ENCODE results near the gene SLC9A3.

The SLC9A3 gene

DNA sequence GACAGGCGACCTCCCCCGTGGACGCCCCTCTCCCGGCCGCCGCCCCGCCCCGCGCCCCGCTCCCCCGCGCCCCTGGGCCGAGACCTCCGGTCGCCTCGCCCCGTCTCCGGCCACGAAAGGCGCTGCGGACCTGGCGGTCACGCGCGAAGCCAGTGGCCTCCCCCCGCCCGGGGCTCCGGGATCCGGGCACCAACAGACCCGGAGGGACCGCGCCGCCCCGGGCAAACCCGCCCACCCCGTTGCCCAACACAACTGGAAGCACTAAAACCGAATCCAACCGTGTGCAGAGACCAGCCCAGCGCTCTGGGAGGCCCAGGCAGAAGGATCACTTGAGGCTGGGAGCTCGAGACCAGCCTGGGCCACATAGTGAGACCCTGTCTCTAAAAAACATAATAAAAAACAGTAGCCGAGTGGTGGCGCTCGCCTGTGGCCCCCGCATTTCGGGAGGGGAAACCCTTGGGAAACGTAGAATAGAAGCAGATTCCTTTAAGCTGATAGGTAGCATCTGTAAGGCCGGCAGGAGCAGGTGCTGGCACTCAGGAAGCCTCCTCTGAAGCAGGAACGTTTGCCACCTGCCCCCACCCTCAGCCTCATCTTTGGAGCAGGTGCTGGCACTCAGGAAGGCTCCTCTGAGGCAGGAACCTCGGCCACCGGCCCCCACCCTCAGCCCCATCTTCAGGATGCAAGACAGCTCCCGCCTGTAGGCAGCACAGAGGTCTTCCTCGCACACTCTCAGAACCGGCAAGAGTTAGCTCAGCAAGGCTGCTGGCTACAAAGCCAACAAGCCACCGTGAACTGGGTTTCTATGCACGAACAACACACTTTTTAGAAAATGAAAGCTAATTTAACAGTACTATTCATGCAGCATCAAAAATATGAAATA, 4.6 kb upstream of the SLC9A3 start:
- FAIRE-seq (no peak), DNase-seq (ENCODE audit: insufficient read length, low spot score) (no peak)
- TF ChIP-seq, protein P1, sequence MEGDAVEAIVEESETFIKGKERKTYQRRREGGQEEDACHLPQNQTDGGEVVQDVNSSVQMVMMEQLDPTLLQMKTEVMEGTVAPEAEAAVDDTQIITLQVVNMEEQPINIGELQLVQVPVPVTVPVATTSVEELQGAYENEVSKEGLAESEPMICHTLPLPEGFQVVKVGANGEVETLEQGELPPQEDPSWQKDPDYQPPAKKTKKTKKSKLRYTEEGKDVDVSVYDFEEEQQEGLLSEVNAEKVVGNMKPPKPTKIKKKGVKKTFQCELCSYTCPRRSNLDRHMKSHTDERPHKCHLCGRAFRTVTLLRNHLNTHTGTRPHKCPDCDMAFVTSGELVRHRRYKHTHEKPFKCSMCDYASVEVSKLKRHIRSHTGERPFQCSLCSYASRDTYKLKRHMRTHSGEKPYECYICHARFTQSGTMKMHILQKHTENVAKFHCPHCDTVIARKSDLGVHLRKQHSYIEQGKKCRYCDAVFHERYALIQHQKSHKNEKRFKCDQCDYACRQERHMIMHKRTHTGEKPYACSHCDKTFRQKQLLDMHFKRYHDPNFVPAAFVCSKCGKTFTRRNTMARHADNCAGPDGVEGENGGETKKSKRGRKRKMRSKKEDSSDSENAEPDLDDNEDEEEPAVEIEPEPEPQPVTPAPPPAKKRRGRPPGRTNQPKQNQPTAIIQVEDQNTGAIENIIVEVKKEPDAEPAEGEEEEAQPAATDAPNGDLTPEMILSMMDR (IDR thresholded peaks at IDR 0.05; ENCODE audit: insufficient read depth, missing control alignments), result no peak

DNA sequence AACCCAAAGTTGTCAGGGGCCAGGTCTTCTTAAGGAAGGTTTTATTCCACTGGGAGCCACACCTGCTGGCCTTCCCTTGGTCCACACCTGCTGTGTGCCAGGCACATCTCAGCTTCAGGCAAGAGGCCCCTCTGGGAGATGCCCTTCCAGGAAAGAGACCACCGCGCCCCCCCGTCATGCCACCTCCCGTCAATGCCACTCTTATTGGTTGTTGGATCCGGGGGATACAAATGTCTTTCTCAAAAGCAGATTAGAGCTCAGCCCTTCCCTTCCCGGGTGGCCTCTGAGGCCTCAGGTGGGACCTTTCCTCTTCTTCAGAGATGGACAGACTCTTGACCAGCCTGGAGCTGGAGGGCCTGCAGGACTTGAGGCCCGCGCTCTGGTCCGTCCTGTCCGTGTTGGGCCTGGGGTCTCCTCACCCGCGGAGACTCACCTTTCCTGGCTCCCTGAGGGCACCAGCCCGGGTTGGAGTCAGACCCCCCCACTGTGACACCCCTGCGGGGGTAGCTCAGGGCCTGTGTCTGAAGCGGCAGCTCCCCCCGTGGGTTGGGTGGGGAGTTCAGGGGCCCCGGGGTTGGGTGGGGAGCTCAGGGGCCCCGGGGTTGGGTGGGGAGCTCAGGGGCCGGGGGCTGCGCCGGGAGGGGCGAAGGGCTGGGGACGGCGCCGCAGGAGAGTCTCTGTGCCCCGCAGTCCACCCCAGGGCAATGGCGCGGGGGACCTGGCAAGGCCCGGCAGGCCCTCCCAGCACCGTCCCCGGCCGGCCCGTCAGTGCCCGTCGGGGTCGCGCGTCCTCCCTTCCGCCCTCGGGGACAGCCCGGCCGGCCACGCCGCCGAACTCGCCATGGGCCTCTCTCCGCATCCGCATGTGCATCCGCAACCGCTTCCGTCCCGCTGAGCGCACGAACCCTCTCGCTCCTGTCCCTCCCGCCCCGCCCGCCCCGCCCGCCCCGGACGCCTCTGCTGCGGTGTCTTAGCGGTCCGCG, 3.7 kb upstream of the SLC9A3 start:
- TF ChIP-seq, protein P1 (IDR thresholded peaks at IDR 0.05; ENCODE audit: insufficient read depth, missing control alignments), result no peak
- no peak for DNase-seq (ENCODE audit: insufficient read length, low spot score)
- no peak for FAIRE-seq

DNA sequence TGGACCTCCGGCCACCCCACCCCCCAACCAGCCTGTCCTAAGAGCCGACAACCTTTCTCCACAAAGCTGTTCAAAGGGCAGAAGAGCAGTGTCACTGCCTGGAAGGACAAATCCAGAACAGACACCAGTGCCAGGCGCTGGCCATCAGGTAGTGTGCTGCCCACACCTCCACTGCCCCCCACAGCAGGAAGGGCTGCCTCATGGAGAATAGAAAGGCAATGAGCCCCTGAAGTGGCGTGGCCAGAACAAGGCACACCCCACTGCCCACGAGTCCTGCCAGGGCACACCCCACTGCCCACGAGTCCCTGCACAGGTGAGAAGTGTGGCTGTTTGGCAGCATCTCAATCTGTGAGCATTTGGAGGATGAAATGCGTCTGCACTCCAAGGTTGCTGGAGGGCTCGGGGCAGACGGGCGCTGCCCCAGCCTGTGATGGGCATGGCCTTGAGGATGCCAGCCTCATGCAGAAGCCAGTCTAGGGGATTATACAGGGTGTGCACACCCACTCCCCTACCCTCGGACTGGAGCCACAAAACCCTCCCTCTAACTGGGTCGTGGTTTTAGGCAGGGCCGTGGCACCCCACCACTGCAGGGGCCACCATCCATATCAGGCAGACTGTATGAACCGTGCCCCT, 2.3 kb upstream of the SLC9A3 start:
- FAIRE-seq (no peak), DNase-seq (ENCODE audit: insufficient read length, low spot score) (no peak)
- TF ChIP-seq, protein P1 (IDR thresholded peaks at IDR 0.05; ENCODE audit: insufficient read depth, missing control alignments), result no peak

DNA sequence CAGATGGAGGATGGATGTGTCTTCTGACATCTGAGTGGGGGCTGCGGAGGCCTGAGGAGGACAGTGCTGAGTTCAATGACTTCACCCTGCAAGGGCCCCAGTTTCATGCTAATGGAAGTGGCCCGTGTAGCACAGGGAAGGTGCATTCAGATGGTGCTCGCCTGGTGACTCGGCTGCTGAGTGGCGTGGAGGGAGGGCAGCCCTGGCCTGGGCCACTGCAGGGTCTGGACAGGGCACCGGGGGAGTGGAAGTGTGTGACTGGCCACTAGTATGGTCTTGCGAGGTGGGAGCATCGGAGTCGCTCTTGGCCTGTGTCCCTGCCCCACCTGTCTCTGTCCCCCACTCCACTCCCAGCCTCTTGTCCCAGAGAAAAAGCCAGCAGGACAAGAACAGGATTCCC, 1.7 kb upstream of the SLC9A3 start:
- TF ChIP-seq, protein P1 (IDR thresholded peaks at IDR 0.05; ENCODE audit: insufficient read depth, missing control alignments), result no peak
- FAIRE-seq, result no peak
- no peak for DNase-seq (ENCODE audit: insufficient read length, low spot score)

DNA sequence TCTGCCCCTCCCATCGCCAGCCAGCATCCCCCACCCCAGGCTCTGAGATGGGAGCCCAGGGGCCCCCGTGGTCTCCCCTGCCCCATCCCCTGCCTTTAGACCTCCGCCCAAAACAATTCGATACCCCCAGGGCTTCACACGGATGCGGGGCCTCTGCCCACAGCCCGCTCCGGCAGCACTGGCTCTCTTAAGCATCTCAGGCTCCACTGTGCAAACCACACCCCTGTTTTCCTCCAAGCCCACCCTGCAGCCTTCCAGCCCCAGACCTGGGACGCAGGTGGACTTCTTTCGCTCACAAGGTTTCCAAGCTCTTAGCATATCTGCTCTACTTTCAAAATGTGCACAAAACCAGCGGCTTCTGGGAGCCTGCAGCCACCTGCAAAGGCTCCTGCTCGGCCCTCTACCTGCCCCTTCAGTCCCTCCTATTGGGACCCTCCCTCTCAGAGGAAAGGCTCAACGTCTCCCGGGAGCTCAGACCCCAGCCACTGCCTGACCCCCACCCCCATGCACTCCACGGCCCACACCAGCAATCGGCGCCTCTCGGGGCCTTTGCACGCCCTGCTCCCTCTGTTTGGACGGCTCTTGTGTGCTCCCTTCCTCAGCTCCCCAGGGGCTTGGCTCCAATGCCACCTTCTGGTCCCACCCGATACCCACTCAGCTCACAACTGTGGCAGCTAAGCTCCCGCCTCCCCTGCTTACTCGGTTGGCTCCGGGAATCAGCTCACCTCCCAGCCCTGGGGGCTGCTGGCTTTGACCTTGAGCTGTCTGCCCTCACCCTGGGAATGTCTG, 918 bp upstream of the SLC9A3 start:
- TF ChIP-seq, protein P1 (IDR thresholded peaks at IDR 0.05; ENCODE audit: insufficient read depth, missing control alignments), result no peak
- FAIRE-seq (no peak), DNase-seq (ENCODE audit: insufficient read length, low spot score) (no peak)

DNA sequence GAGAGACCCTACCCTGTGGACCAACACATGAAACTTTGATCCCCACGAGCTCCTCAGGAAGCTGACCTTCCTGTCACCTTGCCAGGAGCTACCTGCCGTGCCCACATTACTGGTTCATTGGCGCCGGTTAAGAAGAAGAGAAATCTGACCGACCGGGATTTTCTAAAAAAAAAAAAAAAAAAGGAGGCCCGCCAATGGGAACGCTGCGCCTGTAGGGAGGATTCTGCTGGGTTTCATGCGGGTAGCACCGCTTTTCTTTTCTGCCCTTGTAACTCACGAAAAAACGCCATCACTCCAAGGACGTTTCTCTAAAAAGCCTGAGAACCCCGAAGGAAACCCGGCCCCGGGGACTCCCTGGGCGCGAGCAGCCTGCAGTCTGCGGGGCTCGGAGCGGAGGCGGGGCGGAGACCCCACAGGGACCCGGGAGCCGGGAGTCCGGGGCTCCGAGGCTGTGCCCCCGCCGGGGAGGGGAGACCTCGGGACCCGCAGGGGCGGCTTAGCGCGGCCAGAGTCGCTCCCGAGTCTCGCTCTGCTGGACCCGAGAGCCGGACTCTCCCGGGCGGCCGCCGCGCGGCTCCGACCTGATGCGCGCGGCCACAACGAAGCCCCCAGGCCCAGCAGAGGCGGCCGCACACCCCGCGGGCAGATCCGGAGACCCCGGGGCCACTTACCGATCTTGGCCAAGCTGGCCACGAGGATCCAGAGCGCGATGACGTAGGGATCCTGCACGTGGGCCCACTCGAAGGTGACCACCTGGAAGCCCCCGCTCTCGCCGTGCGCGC, 617 bp downstream of the SLC9A3 start:
- TF ChIP-seq, protein P1 (IDR thresholded peaks at IDR 0.05; ENCODE audit: insufficient read depth, missing control alignments), result no peak
- FAIRE-seq (no peak), DNase-seq (ENCODE audit: insufficient read length, low spot score) (no peak)
